GM21515 (cell line): ENCODE data around the gene ZNF574.

Experiments used
- ATAC-seq: cut with Tn5 transposase; IDR thresholded peaks from one replicate; pipeline ENCODE4 v1.9.1; 2021; ENCODE audit not compliant: unreplicated experiment

The ZNF574 gene

GRCh38 chr19:42078538-42079275, 2.7 kb downstream of the ZNF574 start:
- no peak for ATAC-seq

- no peak for ATAC-seq
Measured at GRCh38 chr19:42079276-42079669, 3.3 kb downstream of the ZNF574 start.

- ATAC-seq, result no peak
Measured at GRCh38 chr19:42079886-42080763, 4.2 kb downstream of the ZNF574 start.

- no peak for ATAC-seq
Measured at GRCh38 chr19:42080764-42081375, 4.9 kb downstream of the ZNF574 start.

GRCh38 chr19:42081584-42082203, 5.7 kb downstream of the ZNF574 start:
- no peak for ATAC-seq

- no peak for ATAC-seq
Measured at GRCh38 chr19:42083537-42083936, 7.6 kb downstream of the ZNF574 start.

- ATAC-seq, result no peak
Measured at GRCh38 chr19:42086188-42086736, 10.3 kb downstream of the ZNF574 start.

- ATAC-seq, result no peak
Measured at GRCh38 chr19:42086770-42087550, 11.0 kb downstream of the ZNF574 start.

- ATAC-seq, result no peak
Measured at GRCh38 chr19:42088471-42089190, 12.7 kb downstream of the ZNF574 start.

GRCh38 chr19:42089191-42089750, 13.3 kb downstream of the ZNF574 start:
- ATAC-seq, result no peak

- ATAC-seq, result no peak
Measured at GRCh38 chr19:42089772-42090171, 13.8 kb downstream of the ZNF574 start.

GRCh38 chr19:42090672-42091071, 14.7 kb downstream of the ZNF574 start:
- ATAC-seq, result no peak

GRCh38 chr19:42091300-42091699, 15.3 kb downstream of the ZNF574 start:
- ATAC-seq, result no peak

GRCh38 chr19:42091742-42092141, 15.8 kb downstream of the ZNF574 start:
- ATAC-seq, result no peak

- no peak for ATAC-seq
Measured at GRCh38 chr19:42092350-42092749, 16.4 kb downstream of the ZNF574 start.

- ATAC-seq, result no peak
Measured at GRCh38 chr19:42093505-42093904, 17.5 kb downstream of the ZNF574 start.

GRCh38 chr19:42093926-42094325, 18.0 kb downstream of the ZNF574 start:
- no peak for ATAC-seq

- ATAC-seq, result no peak
Measured at GRCh38 chr19:42095142-42095813, 19.3 kb downstream of the ZNF574 start.

GRCh38 chr19:42095814-42096230, 19.9 kb downstream of the ZNF574 start:
- no peak for ATAC-seq
